NCI-H526 (cell line): Measurements from ENCODE around the gene RPL9.
"Not testable (repeated sequence)": the region's sequence is repeated elsewhere in the genome, so short reads cannot be mapped to it uniquely, and the experiment has no call there.

ENCODE experiments used
- DNase-seq, 2 experiments: peaks; one replicate each; lab custom pipeline; 2025; lab: John Stamatoyannopoulos, UW

Gene RPL9

DNA sequence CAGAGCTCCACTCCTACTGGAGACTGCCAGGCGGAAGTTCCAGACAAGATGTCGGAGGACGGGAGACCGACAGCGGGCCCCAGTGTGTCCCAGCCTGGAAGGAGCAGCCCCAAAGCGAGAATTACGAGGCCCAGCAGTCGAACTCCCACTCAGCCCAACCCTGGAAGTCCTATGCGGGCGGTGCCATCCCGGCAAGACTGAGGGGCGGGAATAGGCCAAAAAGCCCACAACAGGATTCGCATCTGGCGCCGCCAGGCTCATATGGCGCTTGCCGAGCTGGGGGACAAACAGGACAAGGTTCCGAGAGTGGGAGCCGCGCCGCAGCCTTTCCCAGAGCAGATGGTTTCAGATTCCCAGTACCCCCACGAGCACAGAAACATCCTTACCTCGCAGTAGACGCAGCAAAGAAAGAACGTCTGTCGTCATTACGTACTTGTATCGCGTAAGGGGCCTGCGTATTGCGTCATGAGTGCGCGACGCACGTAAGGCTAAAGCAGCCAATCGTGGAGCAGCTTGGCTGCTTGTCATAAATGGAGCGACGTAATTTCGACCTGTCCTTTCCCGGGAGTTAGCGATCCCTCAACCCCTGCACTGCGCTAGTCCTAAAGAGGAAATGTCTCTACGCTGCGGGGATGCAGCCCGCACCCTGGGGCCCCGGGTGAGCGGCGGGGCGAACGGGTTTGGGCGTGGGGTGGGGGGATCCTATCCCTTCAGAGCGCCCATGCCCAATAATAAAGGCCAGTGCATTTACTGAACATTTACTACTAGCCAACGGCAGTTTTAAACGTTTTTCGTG is at the start of gene RPL9, which contains the start of gene LIAS:
TSS of gene RPL9 (minus strand) at position 418 of the 796 bp plus-strand sequence. CDS start 483 bp downstream, outside the sequence.
TSS of gene LIAS (plus strand) at position 552 of the 796 bp plus-strand sequence. CDS start at position 614, 62 bp downstream.
- peak; percentile 97 to 98 for DNase-seq

DNA sequence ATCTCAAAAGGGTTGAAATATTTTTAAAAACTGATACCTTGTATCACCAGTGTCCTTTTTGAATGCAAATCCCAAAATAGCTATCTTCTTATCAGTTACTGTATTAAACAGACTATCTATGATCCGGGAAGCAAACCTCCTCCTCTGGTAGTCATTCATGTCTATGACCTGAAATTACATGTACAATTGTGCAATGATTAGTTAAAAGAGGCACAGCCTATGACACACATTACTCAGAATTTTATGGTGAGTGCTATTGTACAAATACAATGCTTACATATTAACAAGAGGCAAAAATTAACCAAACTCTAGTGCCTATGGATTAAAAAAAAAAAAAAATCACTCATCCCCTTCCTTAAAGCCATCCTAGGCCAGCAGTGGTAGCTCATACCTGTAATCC is 46.9 kb upstream of the RPL9 start:
- no peak for DNase-seq

DNA sequence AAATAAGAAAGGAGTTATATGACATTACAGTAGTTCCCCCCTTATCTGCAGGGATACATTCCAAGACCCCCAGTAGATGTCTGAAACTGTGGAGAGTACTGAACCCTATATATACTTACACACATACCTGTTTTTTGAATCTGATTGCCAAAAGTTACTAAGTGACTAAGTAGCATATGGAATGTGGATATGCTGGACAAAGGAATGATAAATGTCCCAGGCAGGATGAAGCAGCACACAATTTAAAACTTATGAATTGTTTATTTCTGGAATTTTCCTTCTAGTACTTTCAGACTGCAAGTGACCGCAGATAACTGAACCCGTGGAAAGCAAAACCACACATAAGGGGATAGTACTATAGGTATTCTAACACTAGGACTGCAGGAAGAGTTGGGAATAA is 45.8 kb upstream of the RPL9 start:
- DNase-seq, result no peak

DNA sequence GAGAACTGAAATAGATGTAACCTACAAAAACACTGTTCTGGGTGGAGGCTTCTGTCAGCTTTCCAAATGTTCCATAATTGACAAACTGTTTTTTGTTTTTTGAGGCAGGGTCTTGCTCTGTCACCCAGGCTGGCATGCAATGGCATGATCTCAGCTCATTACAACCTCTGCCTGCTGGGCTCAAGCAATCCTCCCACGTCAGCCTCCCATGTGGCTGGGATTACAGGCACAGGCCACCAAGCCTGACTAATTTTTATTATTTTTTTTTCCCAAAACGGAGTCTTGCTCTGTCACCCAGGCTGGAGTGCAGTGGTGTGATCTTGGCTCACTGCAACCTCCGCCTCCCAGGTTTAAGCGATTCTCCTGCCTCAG is 43.9 kb upstream of the RPL9 start:
- not testable (repeated sequence) for DNase-seq

DNA sequence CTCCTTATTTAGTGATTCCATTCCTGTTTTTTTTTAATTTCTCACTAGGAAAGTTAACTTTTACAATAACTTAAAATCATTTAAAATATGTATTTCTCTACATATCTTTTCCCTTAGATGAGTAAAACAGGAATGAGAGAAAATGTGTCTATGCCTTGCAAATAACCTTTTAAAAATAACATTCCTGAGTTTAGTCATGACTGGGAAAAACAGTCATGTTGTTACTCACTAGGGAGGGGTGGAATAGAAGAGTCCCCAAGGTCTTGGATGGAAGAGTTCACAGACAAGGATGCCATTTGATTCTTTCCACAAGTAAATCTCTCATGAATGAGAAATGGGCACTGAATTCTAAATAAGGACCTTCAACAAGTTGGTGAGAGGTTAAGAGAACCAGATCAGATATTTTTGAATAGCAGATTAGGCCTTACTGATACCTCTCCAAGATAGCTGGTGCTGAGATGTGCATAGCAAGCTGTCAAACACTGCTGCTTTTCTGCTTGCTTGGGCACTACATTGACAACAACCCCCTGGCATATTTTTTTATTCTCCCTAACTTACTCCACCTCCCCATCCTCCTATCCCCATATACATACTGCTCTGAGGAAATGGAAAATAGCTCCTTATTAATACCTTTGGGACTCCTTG is 43.4 kb upstream of the RPL9 start:
- DNase-seq, result no peak

DNA sequence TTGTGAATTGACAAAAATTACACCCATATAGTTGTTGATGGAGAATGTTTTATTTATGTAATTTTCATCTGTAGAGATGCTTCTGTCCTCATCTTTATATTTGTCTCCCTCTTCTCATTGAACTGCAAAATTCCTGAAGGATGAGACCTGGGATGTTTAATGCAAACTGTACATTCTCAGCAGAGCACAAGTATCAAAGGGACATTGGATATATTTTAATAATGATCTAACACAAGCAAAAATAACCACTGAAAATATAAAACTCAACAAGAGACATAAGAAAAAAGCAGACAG is 40.0 kb upstream of the RPL9 start:
- DNase-seq, result no peak

DNA sequence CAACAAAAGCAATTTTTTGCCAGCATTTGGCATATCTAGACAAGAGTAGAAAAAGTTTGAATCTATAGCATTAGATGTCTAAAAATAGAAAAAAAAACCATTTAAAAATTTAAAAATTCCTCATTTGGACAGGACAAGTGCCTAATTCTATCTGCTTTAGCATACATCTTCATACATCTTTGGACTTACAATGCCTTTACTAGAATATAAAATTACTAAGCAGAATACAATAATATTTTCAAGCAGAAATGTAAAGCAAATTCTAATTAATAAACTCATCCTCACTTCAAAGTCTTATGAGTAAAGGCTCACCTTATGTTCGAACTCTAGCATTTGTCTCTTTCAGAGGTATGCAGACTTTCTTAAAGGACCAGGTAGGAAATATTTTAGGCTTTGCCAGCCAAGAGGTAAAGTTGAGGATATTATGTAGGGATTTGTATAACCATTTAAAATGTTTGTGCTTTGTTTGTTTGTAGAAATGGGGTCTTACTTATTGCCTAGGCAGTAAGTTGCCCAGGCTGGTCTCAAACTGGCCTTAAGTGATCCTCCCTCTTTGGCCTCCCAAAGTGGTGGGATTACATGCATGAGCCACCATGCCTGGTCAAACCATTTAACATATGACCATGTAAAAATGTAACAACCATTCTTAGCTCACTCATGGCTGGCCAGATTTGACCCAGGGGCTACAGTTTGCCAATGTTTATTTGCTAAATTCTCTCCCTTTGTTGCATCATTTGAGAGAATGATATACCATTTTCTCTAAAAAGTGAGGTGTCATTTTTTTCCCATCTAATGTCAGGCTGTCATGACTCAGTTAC is 39.4 kb upstream of the RPL9 start:
- no peak for DNase-seq

DNA sequence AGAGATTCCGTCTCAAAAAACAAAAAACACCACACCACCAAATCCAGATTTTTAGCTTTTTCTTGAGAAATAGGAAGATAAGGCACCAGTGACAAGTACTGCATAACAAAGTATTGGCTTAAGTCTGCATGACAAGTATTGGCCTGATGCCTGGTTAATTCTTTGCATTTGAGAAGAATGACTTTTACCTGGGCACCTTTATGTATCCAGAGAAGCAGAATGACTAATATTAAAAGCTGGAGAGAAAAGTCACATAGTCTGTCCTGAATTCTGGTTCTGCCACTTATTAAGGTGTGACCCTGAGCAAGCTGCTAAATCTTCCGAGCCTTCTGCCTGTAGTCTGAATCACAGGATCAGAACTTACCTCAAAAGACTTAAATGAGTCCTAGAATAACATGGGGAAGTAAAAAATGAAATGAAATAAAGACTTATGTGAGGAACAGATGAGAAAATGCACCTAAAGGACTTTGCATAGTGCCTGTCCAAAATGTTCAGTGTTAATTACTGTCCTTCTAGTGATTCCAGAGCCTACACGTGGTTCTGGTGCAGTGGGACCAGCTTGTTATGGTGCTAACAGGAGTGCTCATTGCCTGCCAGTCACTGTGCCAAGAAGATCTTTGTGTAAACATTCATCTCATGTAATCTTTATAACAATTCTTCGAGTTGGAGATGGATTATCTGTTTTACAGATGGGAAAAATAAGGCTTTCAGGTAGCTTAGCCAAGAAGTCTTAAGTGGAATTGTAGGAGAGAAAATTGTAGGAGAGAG is 36.9 kb upstream of the RPL9 start:
- DNase-seq, result no peak

DNA sequence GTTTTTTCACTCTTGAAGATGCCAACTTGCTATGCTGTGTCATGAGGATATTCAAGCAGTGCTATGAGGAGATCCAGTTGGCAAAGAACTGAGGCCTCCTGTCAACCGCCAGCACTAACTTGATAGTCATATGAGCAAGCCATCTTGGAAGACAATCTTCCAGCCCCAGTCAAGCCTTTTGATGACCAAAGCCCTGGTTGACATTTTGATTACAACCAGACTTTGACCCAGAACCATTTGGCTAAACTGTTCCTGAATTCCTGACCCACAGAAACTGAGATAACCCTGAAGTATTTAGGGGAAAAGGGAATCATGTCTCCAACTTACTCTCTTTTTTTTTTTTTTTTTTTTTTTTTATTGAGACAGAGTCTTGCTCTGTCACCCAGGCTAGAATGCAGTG is 35.6 kb upstream of the RPL9 start:
- DNase-seq, result no peak

DNA sequence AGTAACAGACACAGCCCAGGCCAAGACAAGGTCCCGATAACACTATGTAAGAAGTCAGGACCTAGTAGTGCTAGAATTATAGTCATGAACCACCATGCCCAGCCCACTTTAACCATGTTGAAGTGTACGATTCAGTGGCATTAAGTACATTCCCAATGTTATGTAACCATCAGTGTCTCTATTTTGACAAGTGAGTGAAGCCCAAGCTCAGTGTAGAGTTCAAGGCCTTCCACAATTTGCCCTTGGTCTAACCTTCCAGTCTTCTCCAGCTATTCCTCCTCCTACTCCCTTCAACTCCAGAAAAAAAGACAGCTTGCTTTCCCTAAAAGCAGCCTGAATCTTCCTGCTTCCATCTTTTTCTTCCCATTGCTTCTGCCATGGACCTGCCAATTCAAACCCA is 31.6 kb upstream of the RPL9 start:
- no peak for DNase-seq

DNA sequence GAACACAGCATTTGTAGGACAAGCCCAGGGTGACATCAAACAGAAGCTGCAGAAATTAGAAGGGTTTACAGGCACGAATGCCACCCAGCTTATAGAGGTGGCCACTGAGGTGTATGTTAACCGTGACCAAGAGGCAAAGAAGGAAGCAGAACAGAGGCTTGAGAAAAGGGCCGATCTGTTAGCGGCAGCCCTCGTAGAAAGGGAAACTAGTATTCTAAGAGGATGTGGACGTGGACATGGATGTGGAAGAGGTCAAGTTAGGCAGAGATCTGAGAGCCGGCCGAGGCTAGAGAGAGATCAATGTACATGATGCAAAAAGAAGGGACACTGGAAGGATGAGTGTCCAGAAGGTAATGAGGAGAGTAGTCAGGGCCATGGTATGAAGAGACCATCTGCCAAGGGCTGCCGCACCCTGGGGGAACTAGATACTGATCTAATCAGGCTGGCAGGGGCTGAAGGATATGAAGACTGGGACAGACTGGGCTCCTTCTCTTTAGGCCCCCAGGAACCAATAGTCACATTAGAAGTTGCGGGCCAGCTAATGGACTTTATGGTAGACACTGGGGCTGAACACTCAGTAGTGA is 27.6 kb upstream of the RPL9 start:
- no peak for DNase-seq

DNA sequence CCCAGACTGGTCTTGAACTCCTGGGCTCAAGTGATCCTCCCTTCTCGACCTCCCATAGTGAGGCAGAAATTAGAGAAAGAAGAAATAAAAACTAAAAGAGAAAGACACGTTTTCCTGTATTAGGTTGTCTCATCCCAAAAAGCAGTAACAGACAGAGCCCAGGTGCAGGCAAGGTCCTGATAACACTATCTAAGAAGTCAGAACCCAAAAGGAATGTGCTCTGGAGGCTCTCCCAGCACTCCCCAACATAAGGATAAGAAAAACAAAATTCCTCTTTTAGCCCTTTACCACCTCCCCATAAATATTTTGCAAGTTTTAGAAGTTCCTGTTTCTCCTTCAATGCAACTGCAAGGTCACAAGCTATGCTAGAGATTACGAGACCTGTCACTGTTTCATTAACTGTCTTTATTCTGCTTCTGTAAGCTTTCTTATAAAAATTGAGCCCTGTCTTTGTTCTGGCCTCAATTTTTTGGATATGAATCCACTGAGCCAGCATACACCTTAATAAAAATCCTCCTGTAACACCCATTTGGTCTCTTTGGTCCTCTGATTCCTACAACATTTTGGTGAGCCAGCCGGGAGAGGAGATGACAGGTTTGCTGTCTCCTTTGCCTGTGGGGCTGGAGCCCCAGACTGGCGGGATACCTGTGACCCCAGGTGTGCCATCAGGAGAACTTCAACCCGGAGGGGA is 26.0 kb upstream of the RPL9 start:
- no peak for DNase-seq

DNA sequence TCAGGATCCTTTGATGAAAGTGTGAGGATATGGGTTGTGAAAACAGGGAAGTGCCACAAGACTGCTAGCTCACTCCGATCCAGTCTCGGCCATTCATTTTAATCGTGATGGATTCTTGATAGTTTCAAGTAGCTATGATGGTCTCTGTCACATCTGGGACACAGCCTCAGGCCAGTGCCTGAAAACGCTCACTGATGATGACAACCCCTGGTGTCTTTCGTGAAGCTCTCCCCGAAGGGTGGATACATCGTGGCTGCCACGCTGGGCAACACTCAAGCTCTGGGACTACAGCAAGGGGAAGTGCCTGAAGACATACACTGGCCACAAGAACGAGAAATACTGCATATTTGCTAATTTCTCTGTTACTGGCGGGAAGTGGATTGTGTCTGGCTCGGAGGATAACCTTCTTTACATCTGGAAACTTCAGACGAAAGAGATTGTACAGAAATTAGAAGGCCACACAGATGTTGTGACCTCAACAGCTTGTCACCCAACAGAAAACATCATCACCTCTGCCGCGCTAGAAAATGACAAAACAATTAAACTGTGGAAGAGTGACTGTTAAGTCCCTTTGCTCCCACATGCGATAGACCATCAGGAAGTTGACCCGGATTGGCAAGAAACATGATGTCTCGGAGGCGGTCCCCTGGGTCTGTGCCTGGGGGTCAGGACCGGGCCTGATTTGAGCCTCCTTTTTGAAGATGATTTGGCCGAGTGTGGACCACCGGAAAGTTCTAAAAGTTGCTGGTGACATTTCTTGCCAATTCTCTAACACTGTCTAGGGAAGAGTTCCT is 22.4 kb upstream of the RPL9 start:
- DNase-seq, result no peak

DNA sequence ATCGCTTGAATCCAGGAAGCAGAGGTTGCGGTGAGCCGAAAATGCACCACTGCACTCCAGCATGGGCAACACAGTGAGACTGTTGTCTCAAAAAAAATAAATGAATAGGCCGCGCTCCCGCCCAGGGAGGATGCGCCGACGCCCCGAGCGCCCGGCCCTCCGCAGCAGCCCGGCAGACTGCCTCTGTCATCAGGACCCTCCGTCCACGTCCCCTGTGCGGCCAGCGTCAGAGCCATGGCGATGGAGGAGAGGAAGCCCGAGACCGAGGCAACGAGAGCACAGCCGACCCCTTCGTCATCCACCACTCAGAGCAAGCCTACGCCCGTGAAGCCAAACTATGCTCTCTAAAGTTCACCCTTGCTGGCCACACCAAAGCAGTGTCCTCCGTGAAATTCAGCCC is 21.5 kb upstream of the RPL9 start:
- no peak for DNase-seq

DNA sequence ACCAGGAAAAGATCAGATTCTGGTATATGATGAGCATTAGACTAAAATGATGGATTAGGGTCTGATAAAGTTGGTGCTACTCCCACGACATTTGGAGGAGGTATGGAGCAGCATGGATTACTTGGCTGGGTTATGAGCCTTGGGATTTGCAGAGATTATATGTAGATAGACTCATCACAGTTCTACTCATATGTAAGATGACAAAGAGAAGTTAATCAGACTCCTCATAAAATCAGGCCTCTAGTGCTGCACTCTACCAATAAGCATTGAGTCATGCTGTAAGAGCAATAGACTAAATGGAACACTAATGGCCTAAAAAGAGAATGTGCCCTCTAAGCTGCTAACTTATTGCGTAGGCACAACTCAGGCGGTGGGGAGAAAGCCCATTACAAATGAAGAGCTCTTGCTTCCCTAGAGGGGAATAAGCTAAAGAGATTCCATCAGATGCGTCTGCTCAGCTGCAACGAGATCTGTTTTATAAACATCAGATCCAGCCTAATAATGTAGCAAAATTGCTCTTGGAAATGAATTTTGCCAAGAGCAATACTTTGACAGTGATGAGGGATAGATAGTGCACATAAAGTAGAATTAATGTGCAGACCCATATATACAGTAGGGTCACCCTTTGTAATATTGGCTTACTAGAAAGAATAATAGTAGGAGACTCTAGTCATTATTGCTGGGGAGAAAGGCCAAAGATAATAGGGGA is 17.6 kb upstream of the RPL9 start:
- DNase-seq, result no peak

DNA sequence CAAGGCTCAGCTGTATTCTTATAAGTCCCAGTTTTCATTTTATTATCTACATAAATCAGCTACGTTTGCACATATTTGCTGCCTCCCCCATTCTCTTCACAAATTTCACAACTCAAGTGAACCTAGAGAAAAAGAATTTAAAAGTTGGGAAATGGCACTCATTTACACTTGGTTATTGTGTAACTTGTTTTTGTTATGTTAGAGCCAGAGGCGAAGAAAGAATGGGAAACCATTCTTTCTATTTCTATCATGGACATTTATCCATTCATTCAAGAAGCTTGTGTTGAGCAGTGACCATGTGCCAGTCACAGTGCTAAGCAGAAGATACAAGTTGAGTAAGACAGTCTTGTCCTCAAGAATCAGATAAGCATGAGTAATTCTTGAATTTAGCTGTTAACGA is 13.7 kb upstream of the RPL9 start:
- DNase-seq, result no peak

DNA sequence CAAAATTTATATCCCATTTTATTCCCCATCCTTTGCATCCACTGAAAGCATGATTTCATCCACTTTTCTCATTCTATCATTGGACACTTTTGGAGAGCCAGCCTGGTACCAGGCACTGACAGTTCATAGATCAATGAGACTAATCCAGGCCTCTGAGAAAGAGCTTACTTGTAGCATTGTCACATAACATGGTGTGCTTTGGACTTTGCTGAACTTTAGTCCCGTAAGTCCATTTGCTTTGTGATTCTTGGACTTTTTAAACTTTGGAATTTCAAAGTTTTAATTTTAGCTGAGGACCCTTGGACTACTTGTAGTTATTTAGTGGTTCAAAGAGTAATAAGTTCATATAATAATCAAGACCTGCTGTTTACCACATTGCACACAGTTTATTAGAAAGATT is 11.7 kb upstream of the RPL9 start:
- no peak for DNase-seq

DNA sequence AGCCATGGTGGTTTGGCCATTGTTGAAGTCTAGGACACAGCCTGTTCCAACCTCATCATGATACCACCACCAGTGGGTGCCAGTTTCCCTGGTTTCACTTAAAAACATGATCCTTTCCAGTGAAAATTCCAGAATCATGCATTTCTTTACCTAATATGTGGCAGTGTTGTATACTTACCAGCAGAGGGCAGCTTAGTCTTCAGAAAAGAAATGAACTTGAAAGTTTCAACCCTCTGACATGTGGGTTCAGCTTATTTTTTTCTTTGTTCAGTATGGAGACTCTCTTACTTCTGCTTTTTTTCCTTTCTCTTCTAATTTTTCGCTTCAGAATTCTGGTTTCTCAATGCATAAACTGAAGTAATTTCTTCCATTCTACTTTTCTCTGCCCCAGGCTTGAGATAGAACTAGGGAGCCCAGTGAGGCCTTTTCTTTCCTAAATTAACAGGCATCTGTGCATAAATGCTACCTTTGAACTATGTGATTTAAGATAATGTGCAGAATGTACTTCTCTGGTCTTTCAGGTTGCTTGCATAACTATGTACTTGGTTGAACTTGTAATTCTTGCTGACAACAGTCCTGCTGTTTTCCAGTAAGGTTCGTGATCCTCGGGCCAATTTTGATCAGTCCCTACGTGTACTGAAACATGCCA is 10.8 kb upstream of the RPL9 start:
- peak; percentile 57 to 82 for DNase-seq

DNA sequence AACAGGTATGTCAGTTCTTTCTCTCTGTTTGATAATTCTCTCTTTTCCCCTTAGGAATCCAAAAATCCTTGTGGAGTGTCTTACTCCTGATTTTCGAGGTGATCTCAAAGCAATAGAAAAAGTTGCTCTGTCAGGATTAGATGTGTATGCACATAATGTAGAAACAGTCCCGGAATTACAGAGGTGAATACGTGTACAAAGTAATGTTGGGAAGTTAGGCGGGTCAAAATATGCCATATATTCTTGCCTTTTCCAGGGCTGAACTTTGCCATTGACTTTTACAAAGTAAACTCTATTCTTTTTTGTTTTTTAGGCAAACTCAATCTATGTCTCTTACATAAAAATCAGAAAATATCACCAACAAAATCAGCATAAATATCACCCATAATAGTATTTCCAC is 8.7 kb upstream of the RPL9 start:
- no peak for DNase-seq
